Fibroblast of lung (primary cell): ENCODE measurements around the gene AGAP1.

Source experiments
- EZH2 ChIP-seq: IDR thresholded peaks from 2 replicates; pipeline ENCODE4 v1.5.1; 2012; ENCODE audit warnings: low read length, control low read depth, mild to moderate bottlenecking; ENCODE audit errors: missing control alignments
- TF ChIP-seq, protein P1 (sequence below), 2 donors: IDR thresholded peaks in 1 of 2; conservative IDR thresholded peaks in 1 of 2; 1 replicate in 1 of 2; 2 replicates in 1 of 2; pipeline ENCODE4 v1.5.1; 2011 to 2012; ENCODE audit warnings: low read length in 2 of 2, control low read depth in 1 of 2, inconsistent platforms in 1 of 2, low read depth in 1 of 2, mild to moderate bottlenecking in 1 of 2

DNA sequence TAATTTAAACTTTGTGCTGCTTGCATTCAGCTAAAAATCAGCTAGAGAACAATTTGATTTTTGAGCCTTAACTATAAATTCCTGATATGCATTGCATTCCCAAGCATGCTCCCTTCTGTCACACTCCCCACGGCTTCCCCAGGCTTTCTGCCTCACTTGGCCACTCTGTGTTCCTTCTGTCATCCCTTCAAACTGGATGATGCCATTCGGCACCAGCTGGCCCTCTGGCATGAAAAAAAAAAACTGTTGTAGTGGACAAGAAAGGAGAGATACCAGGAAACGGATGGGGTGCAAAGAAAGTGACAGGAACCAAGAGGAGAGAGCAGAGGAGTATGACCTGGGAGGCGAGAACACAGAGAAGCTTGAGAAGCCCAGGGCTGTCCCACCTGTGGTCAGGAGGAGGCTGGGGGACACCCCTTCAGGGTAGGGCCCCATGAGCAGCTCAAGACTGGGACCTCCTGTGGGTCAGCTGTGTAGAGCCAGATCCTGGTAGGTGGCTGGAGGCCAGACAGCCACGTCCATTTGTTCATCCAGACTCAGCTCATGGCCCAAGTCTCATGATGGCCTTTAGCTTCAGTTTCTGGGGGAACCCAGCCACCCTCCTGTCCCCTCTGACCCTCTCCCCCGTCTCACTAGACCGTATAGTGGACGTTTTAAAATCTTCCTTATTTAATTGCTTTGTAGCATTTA is 462.6 kb downstream of the AGAP1 start:
- no peak for TF ChIP-seq EZH2
- TF ChIP-seq, protein P1, sequence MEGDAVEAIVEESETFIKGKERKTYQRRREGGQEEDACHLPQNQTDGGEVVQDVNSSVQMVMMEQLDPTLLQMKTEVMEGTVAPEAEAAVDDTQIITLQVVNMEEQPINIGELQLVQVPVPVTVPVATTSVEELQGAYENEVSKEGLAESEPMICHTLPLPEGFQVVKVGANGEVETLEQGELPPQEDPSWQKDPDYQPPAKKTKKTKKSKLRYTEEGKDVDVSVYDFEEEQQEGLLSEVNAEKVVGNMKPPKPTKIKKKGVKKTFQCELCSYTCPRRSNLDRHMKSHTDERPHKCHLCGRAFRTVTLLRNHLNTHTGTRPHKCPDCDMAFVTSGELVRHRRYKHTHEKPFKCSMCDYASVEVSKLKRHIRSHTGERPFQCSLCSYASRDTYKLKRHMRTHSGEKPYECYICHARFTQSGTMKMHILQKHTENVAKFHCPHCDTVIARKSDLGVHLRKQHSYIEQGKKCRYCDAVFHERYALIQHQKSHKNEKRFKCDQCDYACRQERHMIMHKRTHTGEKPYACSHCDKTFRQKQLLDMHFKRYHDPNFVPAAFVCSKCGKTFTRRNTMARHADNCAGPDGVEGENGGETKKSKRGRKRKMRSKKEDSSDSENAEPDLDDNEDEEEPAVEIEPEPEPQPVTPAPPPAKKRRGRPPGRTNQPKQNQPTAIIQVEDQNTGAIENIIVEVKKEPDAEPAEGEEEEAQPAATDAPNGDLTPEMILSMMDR (conservative IDR thresholded peaks at IDR 0.05 in 1 of 2, IDR thresholded peaks at IDR 0.05 in 1 of 2; ENCODE audit: low read depth in 1 of 2, low read length in 2 of 2), result no peak
